ENCODE measurements around the gene FNTB. TPM values are rescaled to one million over a fixed set of nuclear protein-coding genes. Genes with fewer than 3 reads are reported as not detected.

Gene FNTB
- polyA plus RNA-seq, 3 donors: 12.3 to 14.2 (median 14.1) TPM

DNA sequence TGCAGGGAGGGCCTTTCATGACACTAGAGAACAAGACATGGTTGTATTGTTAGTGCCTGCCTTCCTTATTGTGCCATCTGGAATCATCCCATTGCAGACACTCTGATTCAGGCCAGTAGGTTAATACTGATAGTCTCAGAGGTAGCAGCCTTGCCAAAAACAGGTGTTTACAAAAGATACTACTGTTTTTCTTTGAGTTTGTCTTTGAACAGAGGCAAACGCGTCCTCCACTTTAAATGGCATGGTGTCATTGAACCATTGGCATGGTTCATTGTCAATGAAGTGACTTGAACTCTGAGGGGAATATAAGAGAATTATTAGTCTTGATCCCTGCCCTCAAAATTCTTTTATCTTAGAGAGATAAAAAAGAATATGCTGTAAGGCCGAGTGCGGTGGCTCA lies 4.2 kb downstream of the FNTB start:
- Histone ChIP-seq H3K4me1 (ENCODE audit: control insufficient read depth in 1 of 2, insufficient read depth in 2 of 2, low read length in 2 of 2) (peaks cover 69 to 83% of the 10 kb centered on the region in 2 donors), H3K9me3 (replicated peaks in 1 of 2; ENCODE audit: control insufficient read depth in 1 of 2, insufficient read depth in 1 of 2, low read length in 2 of 2) (no peaks in the 10 kb centered on the region), H3K27me3 (ENCODE audit: control insufficient read depth in 2 of 2, insufficient read depth in 2 of 2, low read length in 2 of 2) (no peaks in the 10 kb centered on the region), H3K4me3 (replicated peaks in 1 of 3; ENCODE audit: low read depth in 2 of 3, low read length in 3 of 3) (no peak overlapping the region), H4K20me1 (ENCODE audit: insufficient read depth, low read length) (no peaks in the 10 kb centered on the region), H3K4me2 (replicated peaks; ENCODE audit: extremely low read depth, low read length, poor library complexity, severe bottlenecking) (no peak overlapping the region), H3K27ac (ENCODE audit: low read depth in 1 of 2, low read length in 2 of 2) (peak overlapping the region in 1 of 2 donors; percentile 59), H2AFZ (ENCODE audit: insufficient read depth, low read depth, low read length, poor library complexity, severe bottlenecking) (no peak overlapping the region), H3K79me2 (ENCODE audit: insufficient read depth, low read length) (peaks cover 87% of the 10 kb centered on the region), H3K36me3 (replicated peaks in 1 of 2; ENCODE audit: control insufficient read depth in 1 of 2, insufficient read depth in 2 of 2, low read length in 2 of 2) (no peaks in the 10 kb centered on the region), H3K9ac (ENCODE audit: insufficient read depth, low read length, poor library complexity, severe bottlenecking) (no peak overlapping the region)
- intact Hi-C loops (cut with micrococcal nuclease): no loop called here
- Mint-ChIP-seq H3K4me3 (no peak overlapping the region), H3K27ac (peak overlapping the region in 4 of 7 donors; percentile 17 to 88 (median 48)), H3K27me3 (ENCODE audit: low read depth in 3 of 3) (peaks cover 0 to 1% (median 0%) of the 10 kb centered on the region in 3 donors), H3K36me3 (no peaks in the 10 kb centered on the region), H3K9me3 (no peaks in the 10 kb centered on the region), H3K4me1 (peaks cover 70% of the 10 kb centered on the region)
- DNase-seq: no peak
- WGBS (ENCODE audit: insufficient coverage): no CpG with 5 or more reads among the region's 4 CpGs
- TF ChIP-seq, protein P1, sequence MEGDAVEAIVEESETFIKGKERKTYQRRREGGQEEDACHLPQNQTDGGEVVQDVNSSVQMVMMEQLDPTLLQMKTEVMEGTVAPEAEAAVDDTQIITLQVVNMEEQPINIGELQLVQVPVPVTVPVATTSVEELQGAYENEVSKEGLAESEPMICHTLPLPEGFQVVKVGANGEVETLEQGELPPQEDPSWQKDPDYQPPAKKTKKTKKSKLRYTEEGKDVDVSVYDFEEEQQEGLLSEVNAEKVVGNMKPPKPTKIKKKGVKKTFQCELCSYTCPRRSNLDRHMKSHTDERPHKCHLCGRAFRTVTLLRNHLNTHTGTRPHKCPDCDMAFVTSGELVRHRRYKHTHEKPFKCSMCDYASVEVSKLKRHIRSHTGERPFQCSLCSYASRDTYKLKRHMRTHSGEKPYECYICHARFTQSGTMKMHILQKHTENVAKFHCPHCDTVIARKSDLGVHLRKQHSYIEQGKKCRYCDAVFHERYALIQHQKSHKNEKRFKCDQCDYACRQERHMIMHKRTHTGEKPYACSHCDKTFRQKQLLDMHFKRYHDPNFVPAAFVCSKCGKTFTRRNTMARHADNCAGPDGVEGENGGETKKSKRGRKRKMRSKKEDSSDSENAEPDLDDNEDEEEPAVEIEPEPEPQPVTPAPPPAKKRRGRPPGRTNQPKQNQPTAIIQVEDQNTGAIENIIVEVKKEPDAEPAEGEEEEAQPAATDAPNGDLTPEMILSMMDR (IDR thresholded peaks at IDR 0.05): no peak

GRCh38 chr14:64992328-64992885 lies 5.7 kb downstream of the FNTB start:
- H3K9me3 Mint-ChIP-seq: no peaks in the 10 kb centered on the region

More at GRCh38 chr14:64992328-64992885, 5.7 kb downstream of the FNTB start:
- Histone ChIP-seq H4K20me1 (ENCODE audit: insufficient read depth, low read length) (no peaks in the 10 kb centered on the region), H3K36me3 (replicated peaks in 1 of 2; ENCODE audit: control insufficient read depth in 1 of 2, insufficient read depth in 2 of 2, low read length in 2 of 2) (no peaks in the 10 kb centered on the region), H3K4me1 (ENCODE audit: control insufficient read depth in 1 of 2, insufficient read depth in 2 of 2, low read length in 2 of 2) (peaks cover 63 to 74% of the 10 kb centered on the region in 2 donors), H3K79me2 (ENCODE audit: insufficient read depth, low read length) (peaks cover 94% of the 10 kb centered on the region), H3K4me3 (replicated peaks in 1 of 3; ENCODE audit: low read depth in 2 of 3, low read length in 3 of 3) (peak overlapping the region in 1 of 3 experiments; percentile 70), H2AFZ (ENCODE audit: insufficient read depth, low read depth, low read length, poor library complexity, severe bottlenecking) (peak overlapping the region; percentile 65), H3K4me2 (replicated peaks; ENCODE audit: extremely low read depth, low read length, poor library complexity, severe bottlenecking) (peak overlapping the region; percentile 76), H3K27me3 (ENCODE audit: control insufficient read depth in 2 of 2, insufficient read depth in 2 of 2, low read length in 2 of 2) (no peaks in the 10 kb centered on the region), H3K9ac (ENCODE audit: insufficient read depth, low read length, poor library complexity, severe bottlenecking) (no peak overlapping the region), H3K9me3 (replicated peaks in 1 of 2; ENCODE audit: control insufficient read depth in 1 of 2, insufficient read depth in 1 of 2, low read length in 2 of 2) (no peaks in the 10 kb centered on the region), H3K27ac (ENCODE audit: low read depth in 1 of 2, low read length in 2 of 2) (peak overlapping the region; percentile 67 to 82)
- peaks cover 0 to 7% of the 10 kb centered on the region in 2 donors for H3K36me3 Mint-ChIP-seq
- WGBS (ENCODE audit: insufficient coverage): no CpG with 5 or more reads among the region's 5 CpGs
- no peaks in the 10 kb centered on the region for H3K27me3 Mint-ChIP-seq (ENCODE audit: low read depth in 3 of 3)
- H3K27ac Mint-ChIP-seq: peak overlapping the region; percentile 81 to 94 (median 86)
- peaks cover 71% of the 10 kb centered on the region for H3K4me1 Mint-ChIP-seq
- peak in 2 of 3 donors; percentile 24 to 32 for DNase-seq
- intact Hi-C loops (cut with micrococcal nuclease): no loop called here
- no peak overlapping the region for H3K4me3 Mint-ChIP-seq
- TF ChIP-seq, protein P1 (IDR thresholded peaks at IDR 0.05): no peak

Measured in CD14-positive monocyte (primary cell).